Liver (tissue), 9 donors: ENCODE results near the gene FAM43B. TPM values are rescaled to one million over a fixed set of nuclear protein-coding genes. Genes with fewer than 3 reads are reported as not detected.

Source experiments
- DNase-seq: peaks from one replicate; pipeline ENCODE4 v3.0.0-alpha.2; 2017; ENCODE audit warnings: low spot score
- H3K27ac ChIP-seq, 2 donors: one replicate each; pipeline ENCODE4 v1.7.0; 2013; ENCODE audit warnings: inconsistent platforms in 2 of 2, low read length in 2 of 2, control low read depth in 1 of 2, low read depth in 1 of 2, mild to moderate bottlenecking in 1 of 2
- H3K27me3 ChIP-seq, 4 donors: one replicate each; pipeline versions ENCODE4 v1.6.1 to v1.7.0; 2013; ENCODE audit warnings: low read length in 3 of 4, inconsistent platforms in 1 of 4, mild to moderate bottlenecking in 1 of 4, moderate library complexity in 1 of 4; ENCODE audit not compliant: control insufficient read depth in 4 of 4, insufficient read depth in 4 of 4
- H3K36me3 ChIP-seq, 4 donors: one replicate each; pipeline versions ENCODE4 v1.6.1 to v1.7.0; 2013; ENCODE audit warnings: low read length in 3 of 4, mild to moderate bottlenecking in 3 of 4, low read depth in 1 of 4, moderate library complexity in 1 of 4; ENCODE audit not compliant: control insufficient read depth in 4 of 4, insufficient read depth in 3 of 4
- H3K4me1 ChIP-seq, 4 donors: one replicate each; pipeline versions ENCODE4 v1.6.1 to v1.7.0; 2013; ENCODE audit warnings: low read length in 3 of 4, mild to moderate bottlenecking in 3 of 4, moderate library complexity in 1 of 4; ENCODE audit not compliant: control insufficient read depth in 4 of 4, insufficient read depth in 4 of 4
- H3K4me3 ChIP-seq, 3 donors: one replicate each; pipeline versions ENCODE4 v1.6.1 to v1.7.0; 2013; ENCODE audit warnings: low read length in 3 of 3, control low read depth in 1 of 3, low read depth in 1 of 3, mild to moderate bottlenecking in 1 of 3
- H3K9ac ChIP-seq, 2 donors: one replicate each; pipeline ENCODE4 v1.7.0; 2013; ENCODE audit warnings: low read length in 2 of 2, mild to moderate bottlenecking in 2 of 2, moderate library complexity in 2 of 2, control low read depth in 1 of 2, low read depth in 1 of 2
- H3K9me3 ChIP-seq, 4 donors: one replicate each; pipeline versions ENCODE4 v1.6.1 to v1.7.0; 2013; ENCODE audit warnings: low read length in 3 of 4; ENCODE audit not compliant: control insufficient read depth in 4 of 4
- EGR1 ChIP-seq, 2 donors: IDR thresholded peaks; 2 replicates each; pipeline ENCODE4 v1.6.1; 2016 to 2018; ENCODE audit warnings: antibody characterized with exemption in 2 of 2, low read depth in 2 of 2
- FOXA1 ChIP-seq: IDR thresholded peaks from 2 replicates; pipeline ENCODE4 v1.6.1; 2016; ENCODE audit warnings: antibody characterized with exemption
- FOXA2 ChIP-seq: IDR thresholded peaks from 2 replicates; pipeline ENCODE4 v1.6.1; 2016; ENCODE audit warnings: antibody characterized with exemption
- GABPA ChIP-seq, 2 donors: IDR thresholded peaks in 1 of 2; conservative IDR thresholded peaks in 1 of 2; 2 replicates each; pipeline ENCODE4 v1.6.1; 2016; ENCODE audit warnings: antibody characterized with exemption in 2 of 2, mild to moderate bottlenecking in 1 of 2, moderate library complexity in 1 of 2
- HNF4A ChIP-seq, 2 donors: conservative IDR thresholded peaks; 2 replicates each; pipeline ENCODE4 v1.6.1; 2016; ENCODE audit warnings: antibody characterized with exemption in 2 of 2, mild to moderate bottlenecking in 2 of 2
- HNF4G ChIP-seq: IDR thresholded peaks from 2 replicates; pipeline ENCODE4 v1.6.1; 2016; ENCODE audit warnings: antibody characterized with exemption
- JUND ChIP-seq, 2 donors: IDR thresholded peaks; 2 replicates each; pipeline ENCODE4 v1.6.1; 2016; ENCODE audit warnings: antibody characterized with exemption in 2 of 2
- NR2F2 ChIP-seq: IDR thresholded peaks from 2 replicates; pipeline ENCODE4 v1.6.1; 2016; ENCODE audit warnings: antibody characterized with exemption
- RAD21 ChIP-seq, 2 donors: IDR thresholded peaks; 2 replicates each; pipeline ENCODE4 v1.6.1; 2016; ENCODE audit warnings: antibody characterized with exemption in 2 of 2, mild to moderate bottlenecking in 2 of 2
- RXRA ChIP-seq, 2 donors: IDR thresholded peaks; 2 replicates each; pipeline ENCODE4 v1.6.1; 2017 to 2018; ENCODE audit warnings: antibody characterized with exemption in 2 of 2, mild to moderate bottlenecking in 1 of 2
- SP1 ChIP-seq: IDR thresholded peaks from 2 replicates; pipeline ENCODE4 v1.6.1; 2018; ENCODE audit warnings: antibody characterized with exemption, mild to moderate bottlenecking
- TAF1 ChIP-seq: conservative IDR thresholded peaks from 2 replicates; pipeline ENCODE4 v1.6.1; 2016; ENCODE audit warnings: antibody characterized with exemption, mild to moderate bottlenecking
- YY1 ChIP-seq: IDR thresholded peaks from 2 replicates; pipeline ENCODE4 v1.6.1; 2016; ENCODE audit warnings: antibody characterized with exemption, mild to moderate bottlenecking
- WGBS: extraction: QIAGEN DNeasy Blood & Tissue Kit; methylation state at CpG from one replicate; pipeline ENCODE4 v1.1.7; 2013; 5-methylcytosine and 5-hydroxymethylcytosine counted together
- polyA plus RNA-seq, 2 donors: library from polyadenylated mRNA; stranded (reverse) in 1 of 2; unstranded in 1 of 2; fragments of 200-250 nt in 1 of 2; fragments of >200 nt in 1 of 2; fragmentation: Nextera tagmentation in 1 of 2; extraction: Ambion mirVana in 1 of 2; gene quantifications; one replicate each; pipeline versions ENCODE4 v1.2.1 to v1.2.3, GENCODE V29; 2013 to 2015
- total RNA-seq, 2 donors: library from RNA; depleted of rRNA; stranded (reverse); fragments of >200 nt; gene quantifications; one replicate each; pipeline ENCODE4 v1.2.3, GENCODE V29; 2014
- TF ChIP-seq, protein P1 (sequence below): IDR thresholded peaks from 2 replicates; pipeline ENCODE4 v1.6.1; 2016; ENCODE audit warnings: antibody characterized with exemption, mild to moderate bottlenecking
- TF ChIP-seq, protein P2 (sequence below): IDR thresholded peaks from 2 replicates; pipeline ENCODE4 v1.6.1; 2016; ENCODE audit warnings: antibody characterized with exemption
- TF ChIP-seq, protein P3 (sequence below): IDR thresholded peaks from 2 replicates; pipeline ENCODE4 v1.6.1; 2016; ENCODE audit warnings: antibody characterized with exemption
- TF ChIP-seq, protein P4 (sequence below): fragments of 150-350 bp; IDR thresholded peaks from 2 replicates; pipeline ENCODE4 v1.5.1; 2017; ENCODE audit warnings: improper control_type of control experiment, low read depth, low read length; ENCODE audit not compliant: missing input control
- TF ChIP-seq, protein P5 (sequence below): IDR thresholded peaks from 2 replicates; pipeline ENCODE4 v1.6.1; 2016; ENCODE audit warnings: antibody characterized with exemption
- donor health status: healthy.
- donor health status: healthy.
- donor health status: healthy.
- donor health status: healthy.
- donor health status: healthy.

Gene FAM43B
- total and polyA plus RNA-seq, 4 donors: 0.06 to 0.09 (median 0.07) TPM

DNA sequence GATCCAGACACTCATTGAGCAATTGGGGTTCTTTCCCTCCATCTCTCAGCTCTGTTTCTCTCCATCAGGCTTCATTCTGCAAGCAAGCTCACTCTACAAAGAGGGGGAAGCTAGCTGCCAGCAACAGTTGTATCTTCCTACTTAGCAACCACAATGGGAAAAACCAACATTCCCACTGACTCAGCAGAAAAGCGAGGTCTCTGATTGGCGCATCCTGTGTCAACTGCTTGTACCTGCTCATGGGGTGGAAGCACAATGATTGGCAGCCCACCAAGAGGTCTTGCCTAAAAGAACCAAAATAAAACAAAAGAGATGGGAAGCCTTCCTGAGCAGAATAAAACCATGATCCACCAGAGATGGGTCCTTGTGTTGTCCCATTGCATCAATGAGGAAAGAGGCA is 32.5 kb downstream of the FAM43B start (continued):
- TF ChIP-seq, protein P1, sequence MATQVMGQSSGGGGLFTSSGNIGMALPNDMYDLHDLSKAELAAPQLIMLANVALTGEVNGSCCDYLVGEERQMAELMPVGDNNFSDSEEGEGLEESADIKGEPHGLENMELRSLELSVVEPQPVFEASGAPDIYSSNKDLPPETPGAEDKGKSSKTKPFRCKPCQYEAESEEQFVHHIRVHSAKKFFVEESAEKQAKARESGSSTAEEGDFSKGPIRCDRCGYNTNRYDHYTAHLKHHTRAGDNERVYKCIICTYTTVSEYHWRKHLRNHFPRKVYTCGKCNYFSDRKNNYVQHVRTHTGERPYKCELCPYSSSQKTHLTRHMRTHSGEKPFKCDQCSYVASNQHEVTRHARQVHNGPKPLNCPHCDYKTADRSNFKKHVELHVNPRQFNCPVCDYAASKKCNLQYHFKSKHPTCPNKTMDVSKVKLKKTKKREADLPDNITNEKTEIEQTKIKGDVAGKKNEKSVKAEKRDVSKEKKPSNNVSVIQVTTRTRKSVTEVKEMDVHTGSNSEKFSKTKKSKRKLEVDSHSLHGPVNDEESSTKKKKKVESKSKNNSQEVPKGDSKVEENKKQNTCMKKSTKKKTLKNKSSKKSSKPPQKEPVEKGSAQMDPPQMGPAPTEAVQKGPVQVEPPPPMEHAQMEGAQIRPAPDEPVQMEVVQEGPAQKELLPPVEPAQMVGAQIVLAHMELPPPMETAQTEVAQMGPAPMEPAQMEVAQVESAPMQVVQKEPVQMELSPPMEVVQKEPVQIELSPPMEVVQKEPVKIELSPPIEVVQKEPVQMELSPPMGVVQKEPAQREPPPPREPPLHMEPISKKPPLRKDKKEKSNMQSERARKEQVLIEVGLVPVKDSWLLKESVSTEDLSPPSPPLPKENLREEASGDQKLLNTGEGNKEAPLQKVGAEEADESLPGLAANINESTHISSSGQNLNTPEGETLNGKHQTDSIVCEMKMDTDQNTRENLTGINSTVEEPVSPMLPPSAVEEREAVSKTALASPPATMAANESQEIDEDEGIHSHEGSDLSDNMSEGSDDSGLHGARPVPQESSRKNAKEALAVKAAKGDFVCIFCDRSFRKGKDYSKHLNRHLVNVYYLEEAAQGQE: no peak
- TF ChIP-seq RAD21 (IDR thresholded peaks at IDR 0.05): no peak

DNA sequence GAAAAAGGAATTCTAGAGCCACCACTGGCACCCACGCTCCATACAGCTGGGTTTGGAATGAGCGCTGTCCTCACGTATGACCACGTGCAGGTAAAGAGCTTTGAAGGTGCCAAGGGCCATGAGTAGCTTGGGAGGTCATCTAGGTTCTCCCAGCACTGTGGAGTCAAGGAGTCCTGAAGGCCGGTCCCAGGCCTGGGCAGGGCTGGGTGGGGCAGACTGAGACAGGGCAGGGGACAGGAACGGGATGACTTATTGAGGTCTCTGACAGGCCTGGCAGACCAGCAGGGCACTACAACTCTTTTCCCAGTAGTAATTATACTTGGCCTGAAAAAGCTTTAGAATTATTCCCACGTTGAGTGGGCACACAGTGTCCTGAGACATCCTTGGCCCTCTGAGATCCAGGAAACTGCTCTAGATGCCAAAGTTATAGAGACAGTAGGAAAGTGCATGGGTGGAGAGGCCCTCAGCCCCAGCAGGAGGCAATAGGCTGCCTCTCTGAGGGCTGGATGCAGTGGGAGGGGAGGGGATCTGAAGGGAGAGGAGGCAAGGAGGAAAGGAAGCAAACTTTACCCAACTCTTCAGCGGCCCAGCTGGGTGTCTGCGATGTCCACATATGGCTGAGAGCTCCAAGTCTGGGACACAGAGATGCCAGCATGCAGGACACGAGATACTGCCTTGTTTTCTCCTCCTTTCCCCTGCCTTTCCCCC is 34.7 kb downstream of the FAM43B start:
- Histone ChIP-seq H3K27me3 (no peaks in the 10 kb centered on the region), H3K9me3 (no peaks in the 10 kb centered on the region)

More for the DNA sequence above, 34.7 kb downstream of the FAM43B start:
- peaks cover 0 to 23% (median 12%) of the 10 kb centered on the region in 4 donors for H3K4me1 ChIP-seq
- no peak overlapping the region for H3K9ac ChIP-seq
- 80% methylated on average over 10 of the region's 10 CpGs for WGBS
- no peak for DNase-seq
- H3K27ac ChIP-seq: no peak overlapping the region
- TF ChIP-seq RAD21 (IDR thresholded peaks at IDR 0.05) (no peak), HNF4A (conservative IDR thresholded peaks at IDR 0.05) (no peak), RXRA (IDR thresholded peaks at IDR 0.05) (no peak), JUND (IDR thresholded peaks at IDR 0.05) (no peak), YY1 (no peak), NR2F2 (no peak), TAF1 (no peak), SP1 (no peak), HNF4G (no peak), EGR1 (IDR thresholded peaks at IDR 0.05; ENCODE audit: low read depth in 2 of 2) (no peak), FOXA1 (no peak), GABPA (IDR thresholded peaks at IDR 0.05 in 1 of 2, conservative IDR thresholded peaks at IDR 0.05 in 1 of 2) (no peak), FOXA2 (no peak)
- TF ChIP-seq, protein P2, sequence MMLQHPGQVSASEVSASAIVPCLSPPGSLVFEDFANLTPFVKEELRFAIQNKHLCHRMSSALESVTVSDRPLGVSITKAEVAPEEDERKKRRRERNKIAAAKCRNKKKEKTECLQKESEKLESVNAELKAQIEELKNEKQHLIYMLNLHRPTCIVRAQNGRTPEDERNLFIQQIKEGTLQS: no peak
- TF ChIP-seq, protein P3, sequence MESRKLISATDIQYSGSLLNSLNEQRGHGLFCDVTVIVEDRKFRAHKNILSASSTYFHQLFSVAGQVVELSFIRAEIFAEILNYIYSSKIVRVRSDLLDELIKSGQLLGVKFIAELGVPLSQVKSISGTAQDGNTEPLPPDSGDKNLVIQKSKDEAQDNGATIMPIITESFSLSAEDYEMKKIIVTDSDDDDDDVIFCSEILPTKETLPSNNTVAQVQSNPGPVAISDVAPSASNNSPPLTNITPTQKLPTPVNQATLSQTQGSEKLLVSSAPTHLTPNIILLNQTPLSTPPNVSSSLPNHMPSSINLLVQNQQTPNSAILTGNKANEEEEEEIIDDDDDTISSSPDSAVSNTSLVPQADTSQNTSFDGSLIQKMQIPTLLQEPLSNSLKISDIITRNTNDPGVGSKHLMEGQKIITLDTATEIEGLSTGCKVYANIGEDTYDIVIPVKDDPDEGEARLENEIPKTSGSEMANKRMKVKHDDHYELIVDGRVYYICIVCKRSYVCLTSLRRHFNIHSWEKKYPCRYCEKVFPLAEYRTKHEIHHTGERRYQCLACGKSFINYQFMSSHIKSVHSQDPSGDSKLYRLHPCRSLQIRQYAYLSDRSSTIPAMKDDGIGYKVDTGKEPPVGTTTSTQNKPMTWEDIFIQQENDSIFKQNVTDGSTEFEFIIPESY: no peak
- TF ChIP-seq, protein P4, sequence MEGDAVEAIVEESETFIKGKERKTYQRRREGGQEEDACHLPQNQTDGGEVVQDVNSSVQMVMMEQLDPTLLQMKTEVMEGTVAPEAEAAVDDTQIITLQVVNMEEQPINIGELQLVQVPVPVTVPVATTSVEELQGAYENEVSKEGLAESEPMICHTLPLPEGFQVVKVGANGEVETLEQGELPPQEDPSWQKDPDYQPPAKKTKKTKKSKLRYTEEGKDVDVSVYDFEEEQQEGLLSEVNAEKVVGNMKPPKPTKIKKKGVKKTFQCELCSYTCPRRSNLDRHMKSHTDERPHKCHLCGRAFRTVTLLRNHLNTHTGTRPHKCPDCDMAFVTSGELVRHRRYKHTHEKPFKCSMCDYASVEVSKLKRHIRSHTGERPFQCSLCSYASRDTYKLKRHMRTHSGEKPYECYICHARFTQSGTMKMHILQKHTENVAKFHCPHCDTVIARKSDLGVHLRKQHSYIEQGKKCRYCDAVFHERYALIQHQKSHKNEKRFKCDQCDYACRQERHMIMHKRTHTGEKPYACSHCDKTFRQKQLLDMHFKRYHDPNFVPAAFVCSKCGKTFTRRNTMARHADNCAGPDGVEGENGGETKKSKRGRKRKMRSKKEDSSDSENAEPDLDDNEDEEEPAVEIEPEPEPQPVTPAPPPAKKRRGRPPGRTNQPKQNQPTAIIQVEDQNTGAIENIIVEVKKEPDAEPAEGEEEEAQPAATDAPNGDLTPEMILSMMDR: no peak
- TF ChIP-seq, protein P5, sequence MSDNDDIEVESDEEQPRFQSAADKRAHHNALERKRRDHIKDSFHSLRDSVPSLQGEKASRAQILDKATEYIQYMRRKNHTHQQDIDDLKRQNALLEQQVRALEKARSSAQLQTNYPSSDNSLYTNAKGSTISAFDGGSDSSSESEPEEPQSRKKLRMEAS: no peak
- TF ChIP-seq, protein P1: no peak
- no peak overlapping the region for H3K4me3 ChIP-seq
- no peaks in the 10 kb centered on the region for H3K36me3 ChIP-seq
